ENCODE measurements around the gene EMX1. TPM values are rescaled to one million over a fixed set of nuclear protein-coding genes. Genes with fewer than 3 reads are reported as not detected.

EMX1 gene
- total RNA-seq, 1 donor from 2014 or later, result 2.6 TPM

- no peak for TF ChIP-seq CTCF (IDR thresholded peaks at IDR 0.05; ENCODE audit: insufficient read depth, low read length, poor library complexity, severe bottlenecking)
- no peak for DNase-seq (ENCODE audit: low read depth)
- Histone ChIP-seq H3K4me3 (ENCODE audit: low read depth, low read length) (peak within 1 kb of the TSS; percentile 50), H3K27me3 (ENCODE audit: control insufficient read depth, insufficient read depth, low read length) (no peaks in the 10 kb centered on the region), H3K36me3 (ENCODE audit: control insufficient read depth, insufficient read depth, low read length) (no peaks in the 10 kb centered on the region)
Measured at GRCh38 chr2:72887032-72887739, 30.1 kb upstream of the EMX1 start, which contains the start of gene SPR. Gene SPR, plus strand, starts transcription at chr2:72887408. Its CDS starts 25 bp downstream, at chr2:72887433.

GRCh38 chr2:72887740-72888437 is 29.4 kb upstream of the EMX1 start:
- H3K27me3 ChIP-seq (ENCODE audit: control insufficient read depth, insufficient read depth, low read length), result no peaks in the 10 kb centered on the region
- peak; percentile 99 for TF ChIP-seq CTCF (IDR thresholded peaks at IDR 0.05; ENCODE audit: insufficient read depth, low read length, poor library complexity, severe bottlenecking)
- H3K4me3 ChIP-seq (ENCODE audit: low read depth, low read length), result peak overlapping the region; percentile 50
- H3K36me3 ChIP-seq (ENCODE audit: control insufficient read depth, insufficient read depth, low read length), result no peaks in the 10 kb centered on the region
- DNase-seq (ENCODE audit: low read depth), result peak; percentile 56

DNA sequence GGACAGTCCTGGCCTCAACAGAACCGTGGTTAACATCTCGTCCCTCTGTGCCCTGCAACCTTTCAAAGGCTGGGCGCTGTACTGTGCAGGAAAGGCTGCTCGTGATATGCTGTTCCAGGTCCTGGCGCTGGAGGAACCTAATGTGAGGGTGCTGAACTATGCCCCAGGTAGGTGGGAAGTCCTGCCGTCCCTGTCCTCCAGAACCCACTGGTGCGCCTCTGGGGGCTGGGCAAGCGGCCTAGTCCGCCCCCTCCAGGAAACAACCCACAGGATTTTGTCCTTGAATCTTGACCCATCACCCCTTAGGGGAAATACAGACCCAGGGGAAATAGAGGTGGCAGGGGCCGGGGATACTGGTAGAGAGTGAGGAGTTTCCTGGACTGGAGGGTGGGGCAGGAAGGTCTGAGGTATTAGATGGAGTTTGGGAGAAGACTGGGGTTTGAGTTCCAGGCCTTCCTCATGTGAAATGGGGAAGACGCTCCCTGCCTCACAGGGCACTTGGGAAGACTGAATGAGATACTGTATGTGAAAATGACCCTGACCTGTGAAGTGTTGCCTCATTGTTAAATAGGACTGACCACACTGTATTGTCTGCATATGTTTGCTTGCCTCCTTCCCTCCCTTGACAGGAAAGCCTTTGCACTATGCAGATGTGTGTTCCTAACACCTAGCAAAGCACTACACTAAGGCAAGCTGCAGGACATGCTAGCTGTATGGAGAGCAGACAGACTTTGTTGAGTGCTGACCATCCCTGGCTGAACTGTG is 28.7 kb upstream of the EMX1 start:
- Histone ChIP-seq H3K27me3 (ENCODE audit: control insufficient read depth, insufficient read depth, low read length) (no peaks in the 10 kb centered on the region), H3K36me3 (ENCODE audit: control insufficient read depth, insufficient read depth, low read length) (no peaks in the 10 kb centered on the region), H3K4me3 (ENCODE audit: low read depth, low read length) (no peak overlapping the region)
- no peak for DNase-seq (ENCODE audit: low read depth)
- no peak for TF ChIP-seq CTCF (IDR thresholded peaks at IDR 0.05; ENCODE audit: insufficient read depth, low read length, poor library complexity, severe bottlenecking)

GRCh38 chr2:72889991-72890390 is 27.3 kb upstream of the EMX1 start:
- no peaks in the 10 kb centered on the region for H3K27me3 ChIP-seq (ENCODE audit: control insufficient read depth, insufficient read depth, low read length)
- DNase-seq (ENCODE audit: low read depth), result no peak
- H3K36me3 ChIP-seq (ENCODE audit: control insufficient read depth, insufficient read depth, low read length), result no peaks in the 10 kb centered on the region
- TF ChIP-seq CTCF (IDR thresholded peaks at IDR 0.05; ENCODE audit: insufficient read depth, low read length, poor library complexity, severe bottlenecking), result no peak
- no peak overlapping the region for H3K4me3 ChIP-seq (ENCODE audit: low read depth, low read length)

DNA sequence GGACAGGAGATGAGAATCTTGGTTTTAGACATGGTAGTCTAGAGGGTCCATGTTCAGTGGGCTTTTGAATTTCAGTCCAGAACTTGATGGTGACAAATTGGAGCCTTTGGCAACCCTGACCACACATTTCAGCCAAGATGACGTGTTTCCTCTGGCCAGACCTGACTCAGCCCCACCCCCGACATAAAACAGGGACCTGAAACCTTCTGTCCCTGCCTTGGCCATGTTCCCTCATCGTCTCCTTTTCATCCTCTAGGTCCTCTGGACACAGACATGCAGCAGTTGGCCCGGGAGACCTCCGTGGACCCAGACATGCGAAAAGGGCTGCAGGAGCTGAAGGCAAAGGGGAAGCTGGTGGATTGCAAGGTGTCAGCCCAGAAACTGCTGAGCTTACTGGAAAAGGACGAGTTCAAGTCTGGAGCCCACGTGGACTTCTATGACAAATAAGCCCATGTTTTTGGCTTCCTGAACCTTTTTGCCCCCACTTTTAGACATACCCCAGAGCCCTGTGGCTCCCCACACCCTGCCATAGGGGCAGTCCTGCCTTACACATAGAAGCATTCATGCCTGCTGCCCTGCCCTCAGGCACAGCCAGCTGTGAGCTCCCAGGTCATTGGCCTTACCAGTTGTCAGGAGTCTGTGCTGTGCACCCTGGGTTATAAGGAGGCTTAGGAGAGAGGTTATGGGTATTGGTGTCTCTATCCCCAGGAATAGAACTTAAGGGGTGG is 26.1 kb upstream of the EMX1 start:
- TF ChIP-seq CTCF (IDR thresholded peaks at IDR 0.05; ENCODE audit: insufficient read depth, low read length, poor library complexity, severe bottlenecking), result no peak
- H3K36me3 ChIP-seq (ENCODE audit: control insufficient read depth, insufficient read depth, low read length), result no peaks in the 10 kb centered on the region
- H3K4me3 ChIP-seq (ENCODE audit: low read depth, low read length), result no peak overlapping the region
- DNase-seq (ENCODE audit: low read depth), result no peak
- H3K27me3 ChIP-seq (ENCODE audit: control insufficient read depth, insufficient read depth, low read length), result peaks cover 2% of the 10 kb centered on the region
